SKM-1 (cell line): ENCODE measurements around the gene WDR86.

ENCODE experiments used
- DNase-seq: peaks from one replicate; lab custom pipeline; 2025; ENCODE audit not compliant: unreplicated experiment; lab: John Stamatoyannopoulos, UW

The WDR86 gene

GRCh38 chr7:151440799-151441445, 31.1 kb upstream of the WDR86 start:
- DNase-seq: no peak

- no peak for DNase-seq
These were observed 30.3 kb upstream of the WDR86 start, which contains the start of gene CRYGN for GRCh38 chr7:151439855-151440798. TSS of gene CRYGN (minus strand) at chr7:151440141. CDS start at chr7:151439917, 224 bp downstream.

DNA sequence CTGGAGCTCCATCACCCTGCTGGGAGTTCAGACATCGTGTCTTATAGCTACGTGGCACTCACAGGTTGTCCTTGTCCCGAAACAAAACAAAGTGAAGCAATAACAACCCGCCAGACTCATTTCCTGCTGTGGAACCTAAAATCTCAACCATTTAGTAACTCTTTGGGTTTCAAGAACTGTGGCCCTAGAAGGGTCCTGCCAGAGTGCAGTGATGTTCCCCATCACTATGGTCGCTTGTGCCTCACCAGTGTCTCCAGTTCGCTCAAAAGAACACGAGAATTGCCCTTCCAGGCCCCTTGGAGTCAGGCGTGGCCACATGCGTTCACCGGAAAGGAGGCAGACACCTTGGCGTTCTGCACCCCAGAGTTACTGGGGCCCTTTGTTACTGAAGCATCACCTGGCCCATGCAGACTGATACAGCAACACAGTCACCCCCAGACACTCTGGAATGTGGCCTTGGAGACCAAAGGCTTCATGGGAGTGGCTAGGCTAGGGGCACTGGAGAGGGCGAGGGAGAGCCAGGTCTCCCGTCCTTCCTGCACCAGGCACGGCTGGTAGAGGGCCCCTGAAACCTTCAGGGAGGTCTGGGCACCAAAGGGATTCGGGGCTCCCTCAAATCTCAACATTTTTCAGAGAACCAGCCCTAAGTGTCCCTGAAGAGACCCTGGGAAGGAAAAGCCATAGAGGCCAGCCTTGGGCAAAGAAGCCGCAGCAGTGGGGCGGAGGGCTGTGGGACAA, 29.2 kb upstream of the WDR86 start:
- DNase-seq: no peak

DNA sequence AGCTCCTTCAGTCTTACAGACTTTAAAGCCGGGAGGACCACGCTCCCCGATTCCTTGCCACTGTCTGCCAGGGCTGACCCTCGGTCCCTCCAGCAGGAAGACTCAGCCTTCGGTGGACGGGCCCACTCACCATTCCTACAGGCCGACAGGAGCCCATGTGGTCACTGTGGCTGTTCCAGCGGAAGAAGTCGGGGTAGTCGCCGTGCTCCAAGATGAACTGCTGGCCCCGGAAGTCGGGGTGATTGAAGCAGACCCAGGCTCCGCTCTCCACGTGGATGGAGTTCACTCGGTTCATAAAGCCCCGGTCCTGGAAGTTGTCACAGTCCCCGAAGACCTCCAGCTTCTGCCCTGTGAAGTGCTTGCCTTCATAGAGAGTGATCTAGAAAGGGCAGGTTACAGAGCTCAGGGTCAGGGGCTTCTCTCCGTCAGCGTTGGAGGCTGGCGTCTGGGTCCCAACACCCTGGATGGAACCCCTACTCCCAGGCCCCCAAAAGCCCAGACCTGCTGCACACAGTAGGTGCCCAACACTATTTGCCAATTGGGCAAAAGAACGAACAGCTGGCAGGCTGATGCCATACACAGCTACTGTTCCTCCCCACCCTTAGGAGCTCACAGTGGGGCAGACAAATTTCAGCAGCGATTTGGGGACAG, 28.2 kb upstream of the WDR86 start:
- no peak for DNase-seq

GRCh38 chr7:151437159-151437553, 27.3 kb upstream of the WDR86 start:
- DNase-seq: no peak

DNA sequence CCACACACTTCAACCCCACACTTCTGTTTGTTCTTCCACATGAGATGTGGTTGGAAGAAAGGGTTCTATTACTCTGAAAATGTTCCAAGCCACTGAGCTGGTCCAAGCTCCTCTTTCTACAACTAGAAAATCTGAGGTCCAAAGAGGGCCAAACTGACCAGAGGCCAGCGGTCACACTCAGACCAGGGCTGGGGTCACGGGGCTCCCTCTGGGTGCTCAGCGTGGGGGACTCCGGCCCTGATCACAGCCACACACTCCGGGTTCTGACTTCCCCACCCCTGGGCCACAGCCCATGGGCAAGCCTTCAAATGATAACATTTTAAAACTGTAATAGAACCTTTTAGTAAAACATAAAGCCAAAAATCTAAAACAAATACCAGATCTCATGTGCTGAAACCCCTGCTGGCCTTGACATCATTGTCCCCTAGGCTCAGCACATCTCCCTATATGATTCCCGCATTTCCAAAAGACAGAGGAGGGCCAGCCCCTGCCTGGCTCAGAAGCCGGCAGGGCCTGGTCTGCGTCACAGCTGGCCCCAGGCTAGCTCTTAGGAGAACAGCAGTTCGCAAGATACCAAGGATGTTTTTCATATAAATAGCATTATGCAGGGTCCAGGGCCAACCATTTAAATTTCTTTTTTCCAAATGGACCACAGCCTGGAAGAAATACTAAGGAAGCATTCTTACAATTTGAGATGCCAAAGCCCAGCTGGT, 26.8 kb upstream of the WDR86 start:
- no peak for DNase-seq

DNA sequence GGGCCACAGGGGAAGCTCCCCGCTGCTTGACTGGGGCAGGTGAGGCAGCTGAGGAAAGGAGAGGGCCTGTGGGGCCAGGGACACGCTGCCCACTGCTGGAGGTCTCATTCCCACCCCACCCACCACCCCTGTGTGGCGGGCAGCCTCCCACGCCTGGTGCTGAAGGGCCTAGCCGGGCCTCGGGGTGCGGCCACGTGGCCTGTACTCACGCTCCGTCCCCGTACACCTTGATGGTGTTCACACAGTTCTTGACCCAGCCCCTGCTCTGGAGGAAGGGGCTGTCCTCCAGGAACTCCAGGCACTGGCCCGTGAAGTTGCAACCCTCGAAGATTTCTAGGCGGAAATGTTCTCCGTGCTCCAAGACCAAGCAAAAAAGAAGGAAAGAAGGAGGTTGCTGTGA, 26.1 kb upstream of the WDR86 start:
- DNase-seq: no peak

DNA sequence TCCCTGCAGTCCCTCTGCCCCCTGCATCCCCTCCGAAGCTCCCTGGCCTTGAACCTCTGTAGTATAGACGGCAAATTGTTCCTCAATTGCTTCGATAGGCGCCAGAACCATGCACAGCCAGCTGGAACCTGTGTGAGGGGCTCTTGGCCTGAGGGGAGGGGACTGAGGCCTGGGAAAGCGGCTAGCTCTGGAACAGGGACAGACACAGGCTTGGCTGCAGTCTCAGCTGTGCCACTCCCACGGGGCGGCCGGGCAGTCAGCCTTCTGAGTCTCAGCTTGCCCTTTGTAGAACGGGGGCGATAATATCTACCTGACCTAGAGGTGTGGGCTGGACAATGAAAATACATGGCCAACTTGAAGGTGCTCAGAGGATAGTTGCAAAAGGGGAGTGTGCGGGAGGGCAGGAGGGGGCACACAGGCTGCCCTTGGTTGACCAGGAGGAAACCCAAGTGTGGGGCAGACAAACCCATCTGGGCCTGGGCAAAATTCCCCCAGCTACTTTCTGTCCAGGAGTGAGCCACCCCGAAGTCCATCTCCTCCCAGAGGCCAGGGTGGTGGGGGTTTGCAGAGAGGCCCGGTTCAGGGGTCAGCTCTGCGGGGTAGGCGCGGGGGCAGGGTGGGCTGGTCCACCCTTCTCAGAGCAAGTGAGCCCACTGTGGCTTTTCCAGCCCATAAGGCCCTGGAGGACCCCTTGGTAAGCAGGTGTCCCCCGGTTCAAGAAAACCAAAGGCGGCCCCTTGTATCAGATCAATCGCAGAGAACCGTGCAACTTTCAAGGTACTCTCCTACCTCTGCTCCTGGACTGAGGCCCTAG, 25.5 kb upstream of the WDR86 start:
- no peak for DNase-seq

DNA sequence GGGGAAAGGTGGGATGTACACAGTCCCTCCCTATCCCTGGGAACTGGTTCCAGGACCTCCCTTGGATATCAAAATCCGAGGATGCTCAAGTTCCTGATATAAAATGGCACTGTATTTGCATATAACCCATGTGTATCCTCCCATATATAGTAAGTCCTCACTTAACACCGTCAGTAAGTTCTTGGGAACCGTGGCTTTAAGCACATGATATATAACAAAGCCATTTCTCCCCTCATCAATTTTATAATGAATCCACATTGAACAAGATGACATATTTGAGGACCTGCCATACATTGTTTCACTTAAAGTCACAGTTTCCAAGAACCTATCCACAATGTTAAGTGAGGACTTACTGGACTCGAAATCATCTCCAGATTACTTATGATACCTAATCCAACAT, 24.7 kb upstream of the WDR86 start:
- no peak for DNase-seq

DNA sequence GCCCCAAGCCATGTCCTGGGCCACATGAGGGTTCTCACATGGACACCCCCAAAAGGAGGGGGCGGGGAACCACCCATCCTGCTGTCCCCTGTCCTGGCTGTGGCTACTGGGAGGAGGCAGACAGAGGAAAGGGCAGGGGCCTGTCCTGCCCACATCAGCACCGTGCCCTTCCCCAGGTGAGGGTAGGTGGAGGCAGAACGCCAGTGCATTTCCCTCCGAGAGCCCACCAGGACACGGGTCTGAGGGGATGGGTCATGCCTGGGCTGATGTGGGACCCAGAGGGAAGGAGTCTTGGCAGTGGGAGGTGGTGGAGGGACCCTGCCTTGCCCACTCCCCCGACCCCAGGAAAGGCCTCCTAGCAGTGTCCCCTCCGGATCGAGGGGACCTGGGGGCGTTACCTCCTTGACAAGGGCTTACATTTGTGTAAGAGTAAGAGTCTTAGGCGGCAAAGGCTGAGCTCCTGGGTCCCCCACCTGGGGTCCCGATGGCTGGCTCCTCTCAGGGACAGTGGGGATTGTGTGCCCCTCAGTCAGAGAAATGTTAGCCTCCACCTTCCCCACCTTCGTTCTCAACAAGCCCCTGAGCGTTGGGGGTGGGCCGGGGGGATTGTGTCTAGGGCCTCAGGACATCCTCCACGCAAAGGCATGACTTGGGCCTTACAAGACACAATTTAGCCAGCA, 24.0 kb upstream of the WDR86 start:
- no peak for DNase-seq

DNA sequence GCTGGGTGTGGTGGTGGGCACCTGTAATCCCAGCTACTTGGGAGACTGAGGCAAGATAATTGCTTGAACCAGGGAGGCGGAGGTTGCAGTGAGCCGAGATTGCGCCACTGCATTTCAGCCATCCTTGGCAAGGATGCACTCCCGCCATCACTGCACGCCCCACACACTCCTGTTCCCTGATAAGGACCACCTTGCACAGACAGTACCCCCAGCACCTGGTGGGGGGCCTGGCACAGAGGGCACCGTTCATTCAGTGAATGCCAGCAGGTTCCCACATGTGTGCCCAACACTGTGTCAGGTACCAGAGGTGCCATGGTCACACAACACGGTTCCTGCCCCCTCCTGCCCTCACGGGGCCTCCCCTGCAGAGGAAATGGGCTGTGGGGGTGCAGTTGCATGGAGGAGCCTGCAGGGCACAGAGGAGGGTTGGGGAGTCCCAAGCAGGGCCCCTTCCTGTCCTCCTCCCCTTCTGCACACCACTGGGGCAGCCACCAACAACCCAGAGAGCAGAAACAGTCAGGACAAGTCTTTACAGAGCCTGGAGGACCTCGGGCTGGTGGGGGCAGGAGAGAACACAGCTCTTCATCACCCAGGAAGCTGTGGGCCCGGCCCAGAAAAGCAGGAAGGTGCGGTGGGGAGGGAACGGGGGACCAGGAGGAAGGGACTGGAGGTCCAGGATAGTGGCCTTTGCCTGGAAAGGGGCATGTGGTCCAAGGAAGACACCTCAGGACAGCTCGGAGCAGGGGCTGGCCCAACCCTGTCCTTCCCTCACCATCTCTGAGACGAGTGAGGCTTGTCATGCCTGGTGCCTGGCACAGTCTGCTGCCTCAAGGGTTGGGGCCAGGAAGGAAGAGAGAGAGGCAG, 23.1 kb upstream of the WDR86 start:
- no peak for DNase-seq

- no peak for DNase-seq
These were observed 22.0 kb upstream of the WDR86 start for GRCh38 chr7:151431768-151432311.

- no peak for DNase-seq
These were observed 21.5 kb upstream of the WDR86 start for GRCh38 chr7:151431281-151431767.

DNA sequence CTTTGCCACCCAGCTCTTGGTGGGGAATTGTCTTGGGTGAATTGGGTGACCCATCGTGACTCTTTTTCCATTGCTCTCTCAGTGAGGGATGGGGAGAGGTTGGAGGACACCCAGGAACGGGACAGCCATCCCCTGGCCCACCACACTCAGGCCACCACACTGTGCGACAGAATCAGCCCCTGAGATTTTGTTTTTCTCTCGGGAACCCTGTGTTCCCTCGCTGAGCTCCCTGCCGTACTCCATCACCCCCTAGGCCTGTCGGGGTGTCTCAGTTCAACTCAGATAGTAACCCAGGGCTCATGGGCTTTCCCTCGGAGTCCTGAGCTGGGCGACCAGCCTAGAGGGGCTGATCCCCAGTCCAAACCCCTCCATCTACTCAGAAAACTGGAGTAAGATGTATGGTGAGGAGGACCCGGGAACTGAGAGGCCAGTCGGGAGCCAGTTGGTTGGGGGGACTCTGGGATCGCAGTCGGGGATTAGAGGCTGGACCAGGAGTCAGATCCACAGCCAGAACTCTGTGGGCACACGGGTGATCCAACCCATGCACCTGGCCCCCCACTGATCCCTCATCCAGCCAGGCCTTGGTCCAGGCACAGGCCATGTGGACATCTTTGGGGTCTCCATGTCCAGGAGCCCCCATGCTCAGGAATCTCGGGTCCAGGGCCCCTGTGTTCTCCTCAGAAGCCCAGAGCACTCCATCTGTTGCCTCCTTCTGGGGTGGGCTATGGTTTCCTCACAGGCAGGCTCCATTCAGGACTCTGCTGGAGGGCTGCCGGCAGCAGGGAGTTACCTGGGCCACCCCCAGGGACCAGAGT, 20.8 kb upstream of the WDR86 start:
- no peak for DNase-seq

- no peak for DNase-seq
These were observed 19.9 kb upstream of the WDR86 start for GRCh38 chr7:151429560-151430331.

DNA sequence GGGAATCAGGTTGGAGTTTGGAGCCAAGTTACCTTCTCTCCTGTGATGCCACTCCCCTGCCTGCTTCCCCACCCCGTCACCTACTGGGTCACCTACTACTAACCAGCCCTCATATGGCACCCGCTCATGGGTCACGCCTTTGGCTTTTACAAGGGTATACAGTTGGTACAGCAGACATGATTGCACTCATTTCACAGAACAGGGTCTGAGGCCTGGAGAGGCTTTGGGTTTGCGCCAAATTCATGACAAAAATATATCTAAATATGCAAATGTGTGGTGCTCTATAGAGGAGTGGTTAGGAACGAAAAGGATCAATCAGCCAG, 19.4 kb upstream of the WDR86 start:
- DNase-seq: no peak
